HEK293T (cell line): ENCODE measurements around the gene PARD6B.

ENCODE experiments used
- BHLHE40 ChIP-seq: fragments of 450-650 bp; IDR thresholded peaks from 2 replicates; pipeline ENCODE4 v1.6.1; 2016; ENCODE audit warnings: mild to moderate bottlenecking, moderate library complexity, borderline replicate concordance
- CTBP1 ChIP-seq: fragments of 450-650 bp; IDR thresholded peaks from 2 replicates; pipeline ENCODE4 v1.6.1; 2016; ENCODE audit warnings: borderline replicate concordance
- ELF4 ChIP-seq: fragments of 450-650 bp; IDR thresholded peaks from 2 replicates; pipeline ENCODE4 v1.6.1; 2017; ENCODE audit warnings: antibody characterized with exemption
- FOXA1 ChIP-seq: fragments of 450-650 bp; IDR thresholded peaks from 2 replicates; pipeline ENCODE4 v1.6.1; 2016; ENCODE audit warnings: mild to moderate bottlenecking
- FOXK2 ChIP-seq: fragments of 450-650 bp; IDR thresholded peaks from 2 replicates; pipeline ENCODE4 v1.6.1; 2016; ENCODE audit warnings: mild to moderate bottlenecking
- FOXM1 ChIP-seq: fragments of 450-650 bp; IDR thresholded peaks from 2 replicates; pipeline ENCODE4 v1.6.1; 2017; ENCODE audit warnings: mild to moderate bottlenecking, borderline replicate concordance
- L3MBTL2 ChIP-seq: fragments of 450-650 bp; conservative IDR thresholded peaks from 2 replicates; pipeline ENCODE4 v1.6.1; 2016; ENCODE audit warnings: mild to moderate bottlenecking
- NFRKB ChIP-seq: fragments of 450-650 bp; IDR thresholded peaks from 2 replicates; pipeline ENCODE4 v1.6.1; 2016; ENCODE audit warnings: mild to moderate bottlenecking, moderate library complexity
- SP1 ChIP-seq: fragments of 450-650 bp; IDR thresholded peaks from 2 replicates; pipeline ENCODE4 v1.6.1; 2017
- SUZ12 ChIP-seq: fragments of 450-650 bp; IDR thresholded peaks from 2 replicates; pipeline ENCODE4 v1.6.1; 2016; ENCODE audit warnings: mild to moderate bottlenecking
- TARDBP ChIP-seq: fragments of 450-650 bp; IDR thresholded peaks from 2 replicates; pipeline ENCODE4 v1.6.1; 2016
- ZNF384 ChIP-seq: fragments of 450-650 bp; IDR thresholded peaks from 2 replicates; pipeline ENCODE4 v1.6.1; 2016

- no peak for TF ChIP-seq FOXK2
- TF ChIP-seq SUZ12 = no peak
- TF ChIP-seq FOXM1 = no peak
- TF ChIP-seq BHLHE40 = no peak
- TF ChIP-seq FOXA1 = no peak
- no peak for TF ChIP-seq SP1
- no peak for TF ChIP-seq ELF4
- TF ChIP-seq TARDBP = no peak
- TF ChIP-seq ZNF384 = no peak
- TF ChIP-seq NFRKB = no peak
- TF ChIP-seq CTBP1 = no peak
- TF ChIP-seq L3MBTL2 = no peak
Observed at GRCh38 chr20:50701041-50701963, 30.1 kb upstream of the PARD6B start.
